H1 (cell line): ENCODE results near the gene PLCH2. TPM values are rescaled to one million over a fixed set of nuclear protein-coding genes. Genes with fewer than 3 reads are reported as not detected.

Experiments
- CHD7 ChIP-seq: fragments of 300-600 bp; sonication (generic); IDR thresholded peaks from 2 replicates; pipeline ENCODE4 v1.7.1; 2012; ENCODE audit warnings: low read length, moderate library complexity, mild to moderate bottlenecking, inconsistent platforms; ENCODE audit not compliant: insufficient replicate concordance
- TCF12 ChIP-seq: IDR thresholded peaks from 2 replicates; pipeline ENCODE4 v1.6.1; 2011; ENCODE audit warnings: low read depth, mild to moderate bottlenecking, low read length
- polyA plus RNA-seq, 7 experiments: library from polyadenylated mRNA; depleted of rRNA in 3 of 7; stranded (reverse) in 5 of 7; unstranded in 2 of 7; fragments of >200 nt in 5 of 7; fragments of 200-250 nt in 2 of 7; gene quantifications; 1 replicate in 5 of 7; 2 replicates in 1 of 7; 4 replicates in 1 of 7; pipeline versions ENCODE4 v1.2.1 to v1.2.3, GENCODE V29; 2011 to 2013; ENCODE audit warnings: missing spikeins in 2 of 7, mixed read lengths in 2 of 7
- total RNA-seq: library from RNA; stranded (reverse); fragmentation: NEBNext Ultra II Directional; extraction: Animal tissue kit (Norgen Biotek cat#: 25700); gene quantifications from 2 replicates; pipeline ENCODE4 v1.2.1, GENCODE V29; 2021

PLCH2 gene
- total and polyA plus RNA-seq, 2 of the 8 experiments (the other 6 are each of a cell fraction or from before 2014, with no cell fraction given): 0.14 to 0.19 TPM

- TF ChIP-seq CHD7 (no peak), TCF12 (no peak)
Observed at GRCh38 chr1:2493691-2494322, 17.7 kb downstream of the PLCH2 start (continued).
